ENCODE measurements around the gene DNAJB8. TPM values are rescaled to one million over a fixed set of nuclear protein-coding genes. Genes with fewer than 3 reads are reported as not detected.

The DNAJB8 gene
- total and polyA plus RNA-seq, 8 donors: not detected

DNA sequence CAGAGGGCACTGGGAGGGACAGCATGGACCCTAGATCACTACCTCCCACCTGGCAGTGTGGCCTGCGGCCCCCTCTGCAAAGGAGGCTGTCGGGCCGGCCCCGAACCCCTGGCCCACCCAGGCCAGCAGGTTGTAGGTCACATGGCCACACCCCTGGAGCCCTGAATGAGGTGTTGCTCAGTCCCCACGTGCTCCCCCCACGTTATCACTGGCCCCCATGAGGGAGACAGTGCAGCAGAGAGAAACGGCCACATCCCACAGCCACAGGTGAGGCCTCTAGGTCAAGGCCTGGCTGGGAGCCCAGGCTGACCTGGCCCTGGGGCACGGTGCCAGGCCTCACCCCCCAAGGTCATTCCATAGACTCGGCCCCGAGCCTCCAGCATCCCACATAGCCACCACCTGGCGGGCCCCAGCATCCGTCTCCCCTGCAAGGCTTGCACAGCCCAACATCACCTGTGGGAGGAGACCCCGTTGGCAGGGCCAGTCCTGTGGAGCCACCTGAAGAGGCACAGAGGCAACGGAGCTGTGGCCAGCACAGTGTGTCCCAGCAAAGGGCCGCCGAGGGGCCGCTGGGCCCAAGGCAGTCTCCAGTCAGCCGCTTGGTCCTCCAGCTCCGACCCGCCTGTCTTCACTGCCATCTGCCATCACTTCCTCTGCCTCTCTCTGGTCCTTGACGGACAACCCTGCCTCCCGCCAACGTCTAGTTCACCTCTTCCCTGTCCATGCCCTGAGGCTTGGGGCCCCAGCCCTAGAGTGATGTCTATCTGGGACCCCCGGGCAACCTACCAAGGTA, 53.1 kb downstream of the DNAJB8 start:
- Histone ChIP-seq H3K36me3 (no peaks in the 10 kb centered on the region), H3K4me1 (peaks cover 0 to 9% of the 10 kb centered on the region in 2 donors), H3K27me3 (no peaks in the 10 kb centered on the region), H3K4me3 (no peak overlapping the region), H3K9me3 (no peaks in the 10 kb centered on the region), H3K27ac (no peak overlapping the region)
- no peak for DNase-seq
- TF ChIP-seq CTCF (IDR thresholded peaks at IDR 0.05): no peak
- no peak for ATAC-seq
- intact Hi-C loops (cut with DNase I): no loop called here

DNA sequence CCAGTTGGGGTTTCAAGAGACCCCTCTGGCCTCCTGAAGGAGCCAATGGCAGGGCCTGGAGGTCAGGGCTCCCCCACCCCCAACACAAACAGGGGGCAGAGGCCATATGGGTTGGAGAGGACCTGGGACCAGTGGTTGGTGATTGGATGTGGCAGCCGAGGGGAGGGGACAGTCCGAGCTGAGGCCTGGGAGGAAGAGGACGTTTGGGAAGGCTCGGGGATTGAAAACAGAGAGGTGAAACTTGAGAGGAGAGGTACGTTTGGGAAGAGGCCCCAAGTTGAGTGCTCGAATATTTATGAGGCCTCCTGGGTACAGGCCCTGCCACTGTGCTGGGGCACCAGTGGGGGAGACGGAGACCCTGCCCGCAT, 53.7 kb downstream of the DNAJB8 start:
- intact Hi-C loops (cut with DNase I): no loop called here
- H3K4me1 ChIP-seq: peaks cover 0 to 9% of the 10 kb centered on the region in 2 donors
- no peak overlapping the region for H3K4me3 ChIP-seq
- DNase-seq (no peak), ATAC-seq (no peak)
- H3K36me3 ChIP-seq: no peaks in the 10 kb centered on the region
- TF ChIP-seq CTCF (IDR thresholded peaks at IDR 0.05): no peak
- no peaks in the 10 kb centered on the region for H3K9me3 ChIP-seq
- H3K27ac ChIP-seq: no peak overlapping the region
- no peaks in the 10 kb centered on the region for H3K27me3 ChIP-seq

Other genes with a start within 250 kb of the DNAJB8 start
- 10 to 100 TPM; 16.5 to 43.0 TPM for gene GATA2, start 26.3 kb upstream of the DNAJB8 start, total RNA-seq
- 10 to 100 TPM in 4 of 6 donors, 1 to 10 TPM in 2; 9.2 to 17.2 (median 13.0) TPM for gene GATA2, start 26.3 kb upstream of the DNAJB8 start, polyA plus RNA-seq (ENCODE audit: insufficient read length in 6 of 6)
- 100 to 1,000 TPM; 229 to 294 TPM for gene RPN1, start 183.9 kb upstream of the DNAJB8 start, total RNA-seq
- gene RPN1, start 183.9 kb upstream of the DNAJB8 start, polyA plus RNA-seq (ENCODE audit: insufficient read length in 6 of 6): 100 to 1,000 TPM; 132 to 161 (median 149) TPM

All from left lung (tissue), 10 donors.